COLO829 (cell line): ENCODE data around the gene CDH4.

Experiments used
- DNase-seq: peaks from one replicate; pipeline ENCODE4 v3.0.0; 2012; ENCODE audit warnings: low spot score

The CDH4 gene

GRCh38 chr20:61561111-61561830, 309.2 kb downstream of the CDH4 start:
- DNase-seq, result no peak

GRCh38 chr20:61562491-61562890, 310.4 kb downstream of the CDH4 start:
- no peak for DNase-seq

DNA sequence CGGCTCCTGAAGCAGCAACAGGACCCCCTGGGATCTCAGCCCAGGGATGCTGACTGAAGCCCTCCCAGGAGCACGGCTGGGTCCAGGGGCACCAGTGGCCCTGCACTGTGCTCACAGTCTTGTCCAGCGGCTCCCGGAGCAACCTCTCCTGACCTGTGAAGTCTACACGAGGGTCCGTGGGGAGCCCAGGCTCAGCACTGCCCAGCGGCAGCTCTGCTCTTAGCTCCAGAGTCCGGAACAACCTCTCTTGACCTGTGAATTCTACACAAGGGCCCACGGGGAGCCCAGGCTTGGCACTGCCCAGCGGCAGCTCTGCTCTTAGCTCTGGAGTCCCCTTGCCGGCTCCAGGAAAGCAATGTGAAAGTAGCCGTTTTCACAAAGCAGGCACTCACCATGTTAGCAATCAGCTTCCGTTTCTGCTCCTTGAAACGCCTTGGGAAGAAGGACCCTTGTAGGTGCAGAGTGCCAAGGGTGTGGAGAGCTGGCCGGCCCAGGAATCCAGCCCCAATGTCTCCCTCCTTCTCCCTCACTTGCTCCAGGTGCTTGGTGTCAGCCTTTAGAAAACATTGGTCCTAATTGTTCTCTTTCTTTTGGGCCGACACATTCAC, 310.9 kb downstream of the CDH4 start:
- no peak for DNase-seq

DNA sequence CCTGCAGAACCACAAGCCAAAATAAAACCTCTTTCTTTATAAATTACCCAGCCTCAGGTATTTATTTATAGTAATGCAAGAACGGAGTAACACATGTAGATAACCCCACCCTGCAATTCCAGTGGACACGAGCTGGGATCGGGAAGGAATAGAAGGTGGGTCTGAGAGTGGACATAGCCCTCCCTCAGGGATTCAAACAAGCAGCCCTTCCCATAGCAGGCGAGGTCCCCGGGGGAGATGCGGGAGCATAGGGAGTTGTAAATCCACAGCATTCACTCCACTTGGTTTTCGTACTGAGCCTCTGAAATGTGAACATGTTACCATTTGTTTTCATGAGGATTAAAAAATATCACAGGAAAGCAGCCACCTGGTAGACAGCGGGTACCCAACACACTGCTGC, 312.6 kb downstream of the CDH4 start:
- no peak for DNase-seq

DNA sequence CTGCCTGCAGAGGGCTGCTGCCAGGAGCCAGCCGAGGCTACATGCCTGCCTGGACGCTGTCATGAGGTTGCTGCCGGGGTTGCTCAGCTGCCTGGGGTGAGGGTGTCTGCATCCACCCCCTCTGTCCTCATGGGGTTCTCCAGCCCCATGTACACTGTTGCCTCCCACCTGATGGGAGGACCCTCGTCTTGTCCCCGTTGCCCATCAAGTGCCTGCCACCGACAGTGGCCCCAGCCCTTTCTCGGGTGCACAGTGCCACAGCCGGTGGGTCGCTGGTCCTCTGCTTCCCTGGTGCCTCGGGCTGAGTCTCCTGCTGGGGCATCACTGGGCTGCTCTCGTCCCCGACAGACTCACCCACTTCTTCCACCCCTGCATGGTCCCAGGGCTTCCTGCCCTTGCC, 313.7 kb downstream of the CDH4 start:
- DNase-seq, result no peak

GRCh38 chr20:61566691-61567090, 314.6 kb downstream of the CDH4 start:
- no peak for DNase-seq

- no peak for DNase-seq
Measured at GRCh38 chr20:61567204-61567603, 315.1 kb downstream of the CDH4 start.

GRCh38 chr20:61569825-61570224, 317.8 kb downstream of the CDH4 start:
- DNase-seq, result no peak

GRCh38 chr20:61570646-61571195, 318.7 kb downstream of the CDH4 start:
- no peak for DNase-seq

- DNase-seq, result no peak
Measured at GRCh38 chr20:61571221-61571620, 319.2 kb downstream of the CDH4 start.

DNA sequence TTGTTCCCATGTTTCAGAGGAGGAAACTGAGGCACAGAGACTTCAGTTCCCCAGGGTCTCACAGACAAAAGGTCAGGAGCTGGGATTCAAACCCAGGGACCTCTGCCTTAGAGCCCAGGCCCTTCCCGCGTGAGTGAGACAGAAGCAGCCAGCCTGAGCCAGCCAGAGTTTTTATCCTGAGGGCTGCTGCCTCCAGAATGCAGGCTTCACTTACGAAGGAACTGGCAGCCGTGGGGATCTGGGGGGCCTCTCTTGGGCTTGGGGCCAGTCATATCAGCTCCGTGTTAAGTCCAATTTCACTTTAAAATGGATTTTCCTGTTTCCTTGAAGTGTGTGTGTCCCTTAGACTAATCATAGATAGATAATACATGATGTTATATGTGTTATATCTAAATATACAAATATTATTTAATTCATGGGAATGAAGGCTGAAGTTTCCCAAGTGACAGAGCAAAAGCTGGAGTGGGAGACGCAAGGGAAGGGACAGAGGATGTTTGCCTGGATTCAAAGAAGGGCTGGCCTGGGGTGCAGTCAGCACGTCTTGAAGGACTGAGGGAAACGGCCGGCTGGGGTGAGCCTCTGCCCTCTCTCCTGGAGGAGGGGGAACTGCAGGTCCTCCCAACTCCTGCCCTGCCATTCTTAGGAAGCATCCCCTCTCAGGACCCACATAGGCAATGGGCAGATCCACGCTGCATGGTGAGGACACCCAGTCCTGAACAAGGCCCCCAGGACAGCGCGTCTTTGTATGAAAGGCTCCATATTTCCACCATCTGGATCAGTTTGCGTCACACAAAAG, 320.1 kb downstream of the CDH4 start:
- no peak for DNase-seq

DNA sequence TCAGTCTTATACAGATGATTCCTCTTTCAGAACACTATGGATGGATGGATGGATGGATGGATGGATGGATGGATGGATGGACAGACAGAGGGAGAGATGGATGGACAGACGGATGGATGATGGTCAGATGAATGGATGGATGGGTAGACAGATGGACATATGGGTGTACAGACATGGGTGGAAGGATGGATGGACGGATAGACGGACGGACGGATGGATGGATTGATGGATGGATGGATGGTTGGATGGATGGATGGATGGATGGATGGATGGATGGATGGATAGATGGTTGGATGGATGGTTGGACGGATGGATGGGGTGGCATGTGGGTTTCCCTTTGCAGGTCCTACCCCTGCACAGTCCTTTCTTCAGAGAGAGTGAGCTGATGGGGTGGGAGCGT, 320.7 kb downstream of the CDH4 start:
- no peak for DNase-seq

DNA sequence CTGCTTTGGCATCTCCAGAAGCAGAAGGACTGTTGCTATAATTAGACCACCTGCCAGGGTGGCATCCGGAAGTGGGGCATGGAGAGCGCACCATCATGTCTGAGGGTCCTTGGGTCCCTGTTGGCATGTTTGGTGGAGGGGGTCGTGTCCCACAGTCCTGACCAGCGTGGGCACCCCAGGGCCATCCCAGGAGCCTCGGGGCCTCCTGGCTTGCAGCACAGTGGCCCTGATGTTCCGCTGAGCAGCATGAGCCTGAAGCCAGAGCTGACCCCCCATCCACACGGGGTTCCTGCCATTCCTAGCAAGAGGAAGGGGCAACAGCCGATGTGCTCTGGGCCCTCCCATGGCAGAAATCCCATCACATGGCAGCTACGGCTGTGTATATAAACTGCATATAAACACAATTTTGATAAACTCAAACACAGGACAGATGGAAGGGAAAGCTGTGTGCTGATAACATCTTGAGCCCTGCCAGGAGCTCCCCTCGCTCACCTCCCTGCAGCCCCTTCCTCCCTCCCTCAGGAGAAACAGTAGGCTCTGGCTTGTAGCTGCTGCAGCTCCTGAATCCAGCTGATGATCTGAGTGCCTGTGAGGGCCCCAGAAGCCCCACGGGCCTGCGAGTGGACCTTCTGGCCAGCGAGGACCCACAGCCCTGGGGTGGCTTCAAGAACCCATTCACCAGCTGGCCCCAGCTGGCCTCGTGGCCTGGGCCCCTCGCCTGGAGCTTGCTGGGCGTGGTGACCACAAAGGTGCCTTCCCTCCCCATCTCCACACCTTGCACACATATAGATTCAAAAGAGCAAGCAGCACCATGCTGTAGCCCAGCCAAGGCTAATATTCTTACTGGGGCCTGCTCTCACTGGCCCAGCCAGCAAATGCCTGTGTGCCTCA, 321.6 kb downstream of the CDH4 start:
- DNase-seq, result no peak

DNA sequence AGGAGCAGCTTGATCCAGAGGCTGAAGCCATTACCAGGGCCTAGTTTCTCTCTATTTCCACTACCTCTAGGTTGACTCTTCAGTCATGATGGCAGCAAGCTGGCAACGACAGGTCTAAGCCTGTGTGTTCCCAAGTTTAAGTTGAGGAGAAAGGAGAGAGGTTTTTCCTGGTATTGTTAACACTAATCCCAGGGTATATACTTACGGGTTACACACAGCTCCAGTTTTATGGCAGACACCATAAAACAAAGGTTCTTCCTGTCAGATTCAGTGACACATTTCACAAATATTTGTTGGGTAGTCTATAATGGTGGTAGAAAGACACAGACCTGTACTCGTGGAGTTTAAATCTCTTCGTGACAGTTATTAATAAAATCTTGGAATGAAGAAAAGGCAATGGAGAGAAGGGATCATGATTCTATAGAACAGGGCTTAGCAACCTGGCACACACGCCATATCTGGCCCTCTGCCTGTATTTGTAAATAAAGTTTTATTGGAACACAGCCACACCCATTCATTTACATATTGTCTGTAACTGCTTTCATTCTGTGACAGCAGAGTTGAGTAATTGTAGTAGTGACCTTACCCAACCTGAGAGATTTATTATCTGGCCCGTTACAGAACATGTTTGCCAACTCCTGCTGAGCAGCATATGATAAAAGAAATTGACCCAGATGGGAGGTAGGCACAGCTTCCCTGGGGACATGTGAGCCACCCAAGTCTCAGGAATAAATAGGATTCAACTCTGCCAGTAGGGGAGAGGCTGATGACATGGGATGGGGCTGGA, 323.3 kb downstream of the CDH4 start:
- no peak for DNase-seq

- DNase-seq, result no peak
Measured at GRCh38 chr20:61576372-61576771, 324.3 kb downstream of the CDH4 start.

GRCh38 chr20:61577065-61577464, 325.0 kb downstream of the CDH4 start:
- DNase-seq, result no peak

DNA sequence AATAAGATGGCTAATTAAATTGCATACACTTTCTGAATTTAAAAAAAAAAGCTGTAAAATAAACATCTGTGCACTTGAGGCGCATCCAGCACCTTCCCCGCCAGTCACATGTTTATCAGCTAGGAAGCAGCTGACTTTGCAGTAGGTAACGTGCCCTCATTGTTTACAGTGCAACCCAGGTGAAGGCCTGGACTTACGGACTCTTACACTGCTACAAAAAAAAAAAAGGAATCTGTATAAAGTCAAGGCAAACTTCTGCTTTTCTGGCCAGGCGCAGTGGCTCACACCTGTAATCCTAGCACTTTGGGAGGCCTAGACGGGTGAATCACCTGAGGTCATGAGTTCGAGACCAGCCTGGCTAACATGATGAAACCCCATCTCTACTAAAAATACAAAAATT, 327.8 kb downstream of the CDH4 start:
- DNase-seq, result no peak

GRCh38 chr20:61580958-61581824, 329.1 kb downstream of the CDH4 start:
- no peak for DNase-seq

GRCh38 chr20:61581825-61582188, 329.7 kb downstream of the CDH4 start:
- no peak for DNase-seq
